Karpas-422 (cell line): ENCODE data around the gene NFIX. TPM values are rescaled to one million over a fixed set of nuclear protein-coding genes. Genes with fewer than 3 reads are reported as not detected.

Source experiments
- DNase-seq: peaks from one replicate; pipeline ENCODE4 v3.0.0-alpha.2; 2015
- H2AFZ ChIP-seq: fragments of 200-600 bp; sonication (generic); 2 replicates; pipeline ENCODE4 v1.6.1; 2014; ENCODE audit warnings: antibody characterized with exemption, low read length, mixed read lengths
- H3K27ac ChIP-seq: fragments of 200-600 bp; sonication (generic); 2 replicates; pipeline ENCODE4 v1.5.1; 2014; ENCODE audit warnings: mild to moderate bottlenecking, low read length, moderate library complexity
- H3K27me3 ChIP-seq: fragments of 200-600 bp; sonication (generic); 2 replicates; pipeline ENCODE4 v1.6.1; 2014; ENCODE audit warnings: low read length, mixed read lengths
- H3K36me3 ChIP-seq: fragments of 200-600 bp; sonication (generic); 2 replicates; pipeline ENCODE4 v1.6.1; 2014; ENCODE audit warnings: low read length, mixed read lengths; ENCODE audit not compliant: insufficient read depth
- H3K4me1 ChIP-seq: fragments of 200-600 bp; sonication (generic); 2 replicates; pipeline ENCODE4 v1.6.1; 2014; ENCODE audit warnings: mild to moderate bottlenecking, low read length, mixed read lengths
- H3K4me2 ChIP-seq: fragments of 200-600 bp; sonication (generic); 2 replicates; pipeline ENCODE4 v1.6.1; 2014; ENCODE audit warnings: low read length, low read depth, mild to moderate bottlenecking; ENCODE audit not compliant: poor library complexity, severe bottlenecking
- H3K4me3 ChIP-seq: fragments of 200-600 bp; sonication (generic); 2 replicates; pipeline ENCODE4 v1.5.1; 2014; ENCODE audit warnings: mild to moderate bottlenecking, antibody characterized with exemption, low read length, mixed read lengths
- H3K79me2 ChIP-seq: fragments of 200-600 bp; sonication (generic); 2 replicates; pipeline ENCODE4 v1.6.1; 2014; ENCODE audit warnings: mild to moderate bottlenecking, low read length, mixed read lengths
- H3K9ac ChIP-seq: fragments of 200-600 bp; sonication (generic); 2 replicates; pipeline ENCODE4 v1.6.0; 2014; ENCODE audit warnings: low read length
- H3K9me2 ChIP-seq: fragments of 200-600 bp; sonication (generic), shearing (Covaris generic); replicated peaks from 2 replicates; pipeline ENCODE4 v1.6.0; 2014; ENCODE audit warnings: mild to moderate bottlenecking, low read length, moderate library complexity; ENCODE audit not compliant: insufficient read depth
- H3K9me3 ChIP-seq: fragments of 300-700, 200-600 bp; sonication (generic); 2 replicates; pipeline ENCODE4 v1.6.1; 2014; ENCODE audit warnings: low read length, mixed read lengths
- H4K20me1 ChIP-seq: fragments of 200-600 bp; sonication (generic); 2 replicates; pipeline ENCODE4 v1.6.1; 2014; ENCODE audit warnings: mild to moderate bottlenecking, antibody characterized with exemption, low read length, low read depth; ENCODE audit not compliant: insufficient read depth
- total RNA-seq: library from RNA; depleted of rRNA; stranded (reverse); fragments of >200 nt; shearing (Covaris generic); gene quantifications from 2 replicates; pipeline ENCODE4 v1.2.3, GENCODE V29; 2014; ENCODE audit warnings: low replicate concordance

The NFIX gene
- total RNA-seq, 1 experiment from 2014 or later = 0.04 TPM

GRCh38 chr19:13104848-13105711 is 109.8 kb downstream of the NFIX start:
- Histone ChIP-seq H3K27ac (peak overlapping the region; percentile 97), H3K9me3 (no peaks in the 10 kb centered on the region), H3K4me2 (peak overlapping the region; percentile 99), H3K4me3 (peak overlapping the region; percentile 90), H3K79me2 (peaks cover 18% of the 10 kb centered on the region), H4K20me1 (peaks cover 15% of the 10 kb centered on the region; the same call in 1 of the 2 replicates), H3K9ac (peak overlapping the region; percentile 97), H3K9me2 (no peaks in the 10 kb centered on the region), H3K27me3 (no peaks in the 10 kb centered on the region), H3K36me3 (peaks cover 5% of the 10 kb centered on the region), H3K4me1 (peaks cover 55% of the 10 kb centered on the region), H2AFZ (peak overlapping the region; percentile 67; the same call in 1 of the 2 replicates)
- peak; percentile 84 for DNase-seq

- Histone ChIP-seq H3K27ac (no peak overlapping the region), H3K79me2 (peaks cover 7% of the 10 kb centered on the region; the same call in 1 of the 2 replicates), H3K9me3 (no peaks in the 10 kb centered on the region), H4K20me1 (no peaks in the 10 kb centered on the region), H3K9me2 (no peaks in the 10 kb centered on the region), H3K4me2 (no peak overlapping the region), H3K27me3 (no peaks in the 10 kb centered on the region), H3K4me3 (no peak overlapping the region), H3K36me3 (peaks cover 3% of the 10 kb centered on the region; the same call in 1 of the 2 replicates), H2AFZ (no peak overlapping the region), H3K9ac (no peak overlapping the region), H3K4me1 (peaks cover 18% of the 10 kb centered on the region)
- no peak for DNase-seq
Observed at GRCh38 chr19:13109361-13110098, 114.3 kb downstream of the NFIX start.

GRCh38 chr19:13110099-13110610 is 114.9 kb downstream of the NFIX start:
- H3K9ac ChIP-seq = no peak overlapping the region
- H3K27me3 ChIP-seq = no peaks in the 10 kb centered on the region
- H2AFZ ChIP-seq = no peak overlapping the region
- no peaks in the 10 kb centered on the region for H4K20me1 ChIP-seq
- H3K4me3 ChIP-seq = no peak overlapping the region
- H3K27ac ChIP-seq = no peak overlapping the region
- H3K36me3 ChIP-seq = peaks cover 3% of the 10 kb centered on the region; the same call in 1 of the 2 replicates
- no peak overlapping the region for H3K4me2 ChIP-seq
- peaks cover 17% of the 10 kb centered on the region for H3K4me1 ChIP-seq
- peak; percentile 35 for DNase-seq
- H3K79me2 ChIP-seq = peaks cover 9% of the 10 kb centered on the region
- no peaks in the 10 kb centered on the region for H3K9me3 ChIP-seq
- H3K9me2 ChIP-seq = no peaks in the 10 kb centered on the region

- DNase-seq = no peak
- Histone ChIP-seq H3K9me2 (no peaks in the 10 kb centered on the region), H3K4me3 (no peak overlapping the region), H3K9me3 (no peaks in the 10 kb centered on the region), H2AFZ (no peak overlapping the region), H3K36me3 (peaks cover under 1% of the 10 kb centered on the region; the same call in 1 of the 2 replicates), H3K79me2 (peaks cover 19% of the 10 kb centered on the region), H3K27me3 (no peaks in the 10 kb centered on the region), H3K4me2 (no peak overlapping the region), H4K20me1 (no peaks in the 10 kb centered on the region), H3K4me1 (peaks cover 20% of the 10 kb centered on the region), H3K27ac (no peak overlapping the region), H3K9ac (no peak overlapping the region)
Observed at GRCh38 chr19:13112555-13112954, 117.3 kb downstream of the NFIX start.

- Histone ChIP-seq H3K4me2 (peak overlapping the region; percentile 91), H3K9ac (peak overlapping the region; percentile 84), H3K27ac (peak overlapping the region; percentile 36; the same call in 1 of the 2 replicates), H4K20me1 (peaks cover 21% of the 10 kb centered on the region), H3K4me1 (peaks cover 44% of the 10 kb centered on the region), H3K4me3 (peak overlapping the region; percentile 97), H3K9me2 (no peaks in the 10 kb centered on the region), H3K79me2 (peaks cover 44% of the 10 kb centered on the region), H3K36me3 (no peaks in the 10 kb centered on the region), H2AFZ (peak overlapping the region; percentile 14; the same call in 1 of the 2 replicates), H3K9me3 (no peaks in the 10 kb centered on the region), H3K27me3 (no peaks in the 10 kb centered on the region)
- no peak for DNase-seq
Observed at GRCh38 chr19:13115936-13116281, 120.6 kb downstream of the NFIX start.

- peak; percentile 97 for DNase-seq
- H3K4me3 ChIP-seq = peak within 1 kb of the TSS; percentile 97
- peaks cover 50% of the 10 kb centered on the region for H3K79me2 ChIP-seq
- no peaks in the 10 kb centered on the region for H3K36me3 ChIP-seq
- H4K20me1 ChIP-seq = peaks cover 27% of the 10 kb centered on the region
- no peaks in the 10 kb centered on the region for H3K27me3 ChIP-seq
- peak within 1 kb of the TSS; percentile 91 for H3K4me2 ChIP-seq
- H2AFZ ChIP-seq = peak within 1 kb of the TSS; percentile 73; the same call in 1 of the 2 replicates
- H3K9ac ChIP-seq = peak within 1 kb of the TSS; percentile 84
- H3K4me1 ChIP-seq = peaks cover 44% of the 10 kb centered on the region
- peak within 1 kb of the TSS; percentile 55 for H3K27ac ChIP-seq
- H3K9me2 ChIP-seq = no peaks in the 10 kb centered on the region
- H3K9me3 ChIP-seq = no peaks in the 10 kb centered on the region
Observed at GRCh38 chr19:13116282-13117175, 121.3 kb downstream of the NFIX start, which contains the start of gene TRMT1. Gene TRMT1 (minus strand): TSS chr19:13116740. CDS start chr19:13116399, 341 bp downstream.

- peaks cover 44% of the 10 kb centered on the region for H3K4me1 ChIP-seq
- H3K9me2 ChIP-seq = no peaks in the 10 kb centered on the region
- no peaks in the 10 kb centered on the region for H3K9me3 ChIP-seq
- H3K9ac ChIP-seq = peak overlapping the region; percentile 37
- no peak for DNase-seq
- H3K4me3 ChIP-seq = peak overlapping the region; percentile 97
- H3K4me2 ChIP-seq = peak overlapping the region; percentile 91
- H3K27me3 ChIP-seq = no peaks in the 10 kb centered on the region
- peak overlapping the region; percentile 55 for H3K27ac ChIP-seq
- peaks cover 57% of the 10 kb centered on the region for H3K79me2 ChIP-seq
- peaks cover 34% of the 10 kb centered on the region for H4K20me1 ChIP-seq
- 0 out of 2 replicates have a peak overlapping the region, but pooled peaks have one; percentile 73 for H2AFZ ChIP-seq
- no peaks in the 10 kb centered on the region for H3K36me3 ChIP-seq
Observed at GRCh38 chr19:13117176-13117771, 122.0 kb downstream of the NFIX start.
